ENCODE measurements around the gene BUB1B. TPM values are rescaled to one million over a fixed set of nuclear protein-coding genes. Genes with fewer than 3 reads are reported as not detected.

BUB1B gene
- total RNA-seq, 1 experiment from 2014 or later, result 92.9 TPM

DNA sequence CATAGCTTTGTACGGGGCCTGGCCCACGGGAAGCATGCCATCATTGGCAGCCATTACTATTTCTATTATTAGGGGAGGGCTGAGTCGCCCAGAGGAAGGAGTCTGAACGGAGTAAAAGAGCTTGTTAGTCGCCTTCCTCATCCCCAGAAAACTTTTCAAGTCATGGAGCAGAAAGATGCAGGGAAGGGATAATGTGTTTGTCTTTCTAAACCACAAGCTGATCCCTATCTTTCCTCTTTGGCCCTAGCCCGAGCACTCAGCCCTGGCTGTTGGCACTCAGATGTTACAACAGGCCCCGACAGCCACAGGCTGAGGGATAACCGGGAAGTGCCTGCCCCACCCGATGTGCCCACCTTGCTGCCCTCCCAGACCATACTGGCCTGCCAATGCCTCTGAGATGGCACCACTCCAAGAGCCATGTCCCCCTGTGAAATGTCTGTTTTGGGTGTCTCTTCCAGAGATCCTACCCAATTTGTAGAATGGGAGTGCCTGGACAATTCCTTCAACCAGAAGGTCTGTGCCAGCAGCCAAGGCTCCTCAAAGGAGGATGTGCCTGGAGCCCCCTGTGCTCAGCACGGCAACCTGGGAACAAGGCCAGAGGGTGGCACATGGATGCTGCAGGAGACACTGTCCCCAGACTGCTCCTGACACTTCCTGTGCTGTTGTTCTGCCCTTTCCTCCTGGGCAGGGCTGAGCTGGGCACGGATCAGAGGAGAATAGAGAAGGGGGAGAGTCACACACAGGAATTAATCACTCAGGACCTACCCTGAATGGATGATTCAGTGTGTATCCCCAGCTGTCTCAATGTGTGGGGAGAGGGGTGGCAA, 88.8 kb downstream of the BUB1B start:
- H3K4me3 ChIP-seq (replicated peaks in 1 of 2; ENCODE audit: low read depth in 1 of 2, low read length in 2 of 2), result no peak overlapping the region
- peaks cover 14 to 46% of the 10 kb centered on the region in 2 experiments for H3K4me1 ChIP-seq (ENCODE audit: control insufficient read depth in 1 of 2, insufficient read depth in 2 of 2, low read length in 2 of 2)
- ATAC-seq, result no peak
- H3K79me2 ChIP-seq (ENCODE audit: insufficient read depth, low read length), result peaks cover 14% of the 10 kb centered on the region; the same call in 1 of the 2 replicates
- RAD21 ChIA-PET (ENCODE audit: low non-redundant PET in 1 of 2, low total read pairs in 2 of 2, uncharacterized antibody in 2 of 2, unreplicated experiment in 2 of 2), result no interaction called here
- H2AFZ ChIP-seq (ENCODE audit: low read depth, low read length, poor library complexity, severe bottlenecking), result no peak overlapping the region
- H3K27ac ChIP-seq (ENCODE audit: low read depth, low read length), result no peak overlapping the region
- POLR2A ChIA-PET, result interaction anchor here (0.6 to 0.9 kb wide), 2 partner anchors 9 to 106 kb away, joined by 3 to 4 read pairs; no protein-coding TSS in a partner anchor
- no peak for DNase-seq (ENCODE audit: low read depth, low spot score)
- H3K4me2 ChIP-seq (ENCODE audit: low read length), result no peak overlapping the region
- no peaks in the 10 kb centered on the region for H3K9me2 ChIP-seq (ENCODE audit: insufficient read depth)
- no peaks in the 10 kb centered on the region for H3K9me3 ChIP-seq (ENCODE audit: control insufficient read depth in 1 of 2, insufficient read depth in 1 of 2, low read depth in 1 of 2, low read length in 2 of 2)
- intact Hi-C loops (cut with micrococcal nuclease), result no loop called here
- no TSS peak for BruUV-seq (replicated peaks)
- no peaks in the 10 kb centered on the region for H3K27me3 ChIP-seq (ENCODE audit: insufficient read depth, low read length)
- TF ChIP-seq EZH2phosphoT487 (IDR thresholded peaks at IDR 0.05; ENCODE audit: borderline replicate concordance), result no peak
- no peak for TF ChIP-seq EGR1 (IDR thresholded peaks at IDR 0.05; ENCODE audit: low read depth)
- TF ChIP-seq SRF (IDR thresholded peaks at IDR 0.05; ENCODE audit: low read depth), result no peak
- H3K36me3 ChIP-seq (ENCODE audit: control insufficient read depth in 1 of 2, insufficient read depth in 2 of 2, low read length in 2 of 2), result no peaks in the 10 kb centered on the region
- H4K20me1 ChIP-seq (ENCODE audit: insufficient read depth), result no peaks in the 10 kb centered on the region
- CTCF ChIA-PET, result interaction anchor here (1.2 kb wide), 1 partner anchor 25 kb away, joined by 4 read pairs; no protein-coding TSS in a partner anchor
- H3K9ac ChIP-seq (ENCODE audit: low read length), result no peak overlapping the region

DNA sequence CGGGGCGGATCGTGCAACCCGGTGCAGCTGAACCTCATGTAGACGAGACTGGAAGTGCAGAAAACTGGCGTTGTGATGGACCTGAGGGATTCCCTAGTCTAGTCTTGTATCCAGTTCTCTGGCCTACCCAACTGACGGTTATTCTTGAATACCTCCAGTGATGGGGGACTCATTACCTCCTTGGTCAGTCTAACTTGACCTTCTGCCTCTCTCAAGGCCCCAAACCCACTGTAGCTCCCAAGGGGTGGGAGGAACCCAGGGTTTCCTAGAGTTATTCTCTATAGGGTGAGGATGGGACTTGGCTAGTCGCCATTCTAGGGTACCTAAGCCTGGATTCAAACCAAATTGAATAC, 89.4 kb downstream of the BUB1B start:
- TF ChIP-seq EZH2phosphoT487 (IDR thresholded peaks at IDR 0.05; ENCODE audit: borderline replicate concordance) (no peak), ZNF274 (IDR thresholded peaks at IDR 0.05; ENCODE audit: low read depth, low read length) (no peak), EGR1 (IDR thresholded peaks at IDR 0.05; ENCODE audit: low read depth) (no peak), CBX3 (IDR thresholded peaks at IDR 0.05; ENCODE audit: low read depth) (no peak), SP1 (IDR thresholded peaks at IDR 0.05; ENCODE audit: low read depth) (no peak), POLR2AphosphoS5 (IDR thresholded peaks at IDR 0.05; ENCODE audit: low read depth, low read length) (no peak)
- ChIA-PET RAD21 (ENCODE audit: low non-redundant PET in 1 of 2, low total read pairs in 2 of 2, uncharacterized antibody in 2 of 2, unreplicated experiment in 2 of 2) (no interaction called here), CTCF (no interaction called here), POLR2A (no interaction called here)
- no peaks in the 10 kb centered on the region for H3K9me2 ChIP-seq (ENCODE audit: insufficient read depth)
- H3K4me1 ChIP-seq (ENCODE audit: control insufficient read depth in 1 of 2, insufficient read depth in 2 of 2, low read length in 2 of 2), result peaks cover 14 to 41% of the 10 kb centered on the region in 2 experiments
- no peak overlapping the region for H3K9ac ChIP-seq (ENCODE audit: low read length)
- no peaks in the 10 kb centered on the region for H3K9me3 ChIP-seq (ENCODE audit: control insufficient read depth in 1 of 2, insufficient read depth in 1 of 2, low read depth in 1 of 2, low read length in 2 of 2)
- no peaks in the 10 kb centered on the region for H4K20me1 ChIP-seq (ENCODE audit: insufficient read depth)
- no peak overlapping the region for H3K4me2 ChIP-seq (ENCODE audit: low read length)
- no peaks in the 10 kb centered on the region; a peak in 2 of 4 replicates for H3K36me3 ChIP-seq (ENCODE audit: control insufficient read depth in 1 of 2, insufficient read depth in 2 of 2, low read length in 2 of 2)
- no peak overlapping the region for H3K4me3 ChIP-seq (replicated peaks in 1 of 2; ENCODE audit: low read depth in 1 of 2, low read length in 2 of 2)
- intact Hi-C loops (cut with micrococcal nuclease), result no loop called here
- no peaks in the 10 kb centered on the region for H3K27me3 ChIP-seq (ENCODE audit: insufficient read depth, low read length)
- DNase-seq (ENCODE audit: low read depth, low spot score) (no peak), ATAC-seq (no peak)
- H3K27ac ChIP-seq (ENCODE audit: low read depth, low read length), result no peak overlapping the region
- BruUV-seq (replicated peaks), result no TSS peak
- H2AFZ ChIP-seq (ENCODE audit: low read depth, low read length, poor library complexity, severe bottlenecking), result no peak overlapping the region
- peaks cover 14% of the 10 kb centered on the region; the same call in 1 of the 2 replicates for H3K79me2 ChIP-seq (ENCODE audit: insufficient read depth, low read length)

All from HCT116 (cell line).